ENCODE data around the gene TNFRSF1A. TPM values are rescaled to one million over a fixed set of nuclear protein-coding genes. Genes with fewer than 3 reads are reported as not detected.

TNFRSF1A gene
- total and polyA plus RNA-seq, 2 of the 13 experiments (the other 11 are each of a cell fraction or from before 2014, with no cell fraction given), result 41.5 to 61.2 TPM

GRCh38 chr12:6384499-6385436, 42.9 kb upstream of the TNFRSF1A start (continued):
- TF ChIP-seq GLI4 (CRISPR knock-in tag; IDR thresholded peaks at IDR 0.05; ENCODE audit: borderline replicate concordance) (peak; percentile 47; the same call in 1 of the 2 replicates), NKX3-1 (CRISPR knock-in tag; IDR thresholded peaks at IDR 0.05) (no peak; the same call in 1 of the 2 replicates), ATRX (CRISPR knock-in tag; IDR thresholded peaks at IDR 0.05; ENCODE audit: borderline replicate concordance) (no peak), NR0B2 (CRISPR knock-in tag; IDR thresholded peaks at IDR 0.05) (peak; percentile 0; the same call in 1 of the 2 replicates), ZNF883 (CRISPR knock-in tag; IDR thresholded peaks at IDR 0.05; ENCODE audit: not compliant biosample characterization) (no peak), AHDC1 (CRISPR knock-in tag; IDR thresholded peaks at IDR 0.05; ENCODE audit: borderline replicate concordance) (peak; percentile 34; the same call in 1 of the 2 replicates), ZNF746 (CRISPR knock-in tag; IDR thresholded peaks at IDR 0.05) (0 out of 2 replicates have a peak, but pooled peaks have one; percentile 18), RBFOX2 (IDR thresholded peaks at IDR 0.05; ENCODE audit: low read depth, low read length) (peak; percentile 34; the same call in 1 of the 2 replicates), ZNF34 (CRISPR knock-in tag; IDR thresholded peaks at IDR 0.05; ENCODE audit: borderline replicate concordance) (no peak), SOX6 (IDR thresholded peaks at IDR 0.05) (no peak), SOX6 (CRISPR knock-in tag; IDR thresholded peaks at IDR 0.05) (0 out of 2 replicates have a peak, but pooled peaks have one; percentile 15), IKZF1 (IDR thresholded peaks at IDR 0.05) (no peak), TFDP2 (CRISPR knock-in tag; IDR thresholded peaks at IDR 0.05) (no peak; the same call in 1 of the 2 replicates), ZBTB46 (CRISPR knock-in tag; IDR thresholded peaks at IDR 0.05; ENCODE audit: borderline replicate concordance) (0 out of 2 replicates have a peak, but pooled peaks have one; percentile 22)
- TF ChIP-seq, protein P1, sequence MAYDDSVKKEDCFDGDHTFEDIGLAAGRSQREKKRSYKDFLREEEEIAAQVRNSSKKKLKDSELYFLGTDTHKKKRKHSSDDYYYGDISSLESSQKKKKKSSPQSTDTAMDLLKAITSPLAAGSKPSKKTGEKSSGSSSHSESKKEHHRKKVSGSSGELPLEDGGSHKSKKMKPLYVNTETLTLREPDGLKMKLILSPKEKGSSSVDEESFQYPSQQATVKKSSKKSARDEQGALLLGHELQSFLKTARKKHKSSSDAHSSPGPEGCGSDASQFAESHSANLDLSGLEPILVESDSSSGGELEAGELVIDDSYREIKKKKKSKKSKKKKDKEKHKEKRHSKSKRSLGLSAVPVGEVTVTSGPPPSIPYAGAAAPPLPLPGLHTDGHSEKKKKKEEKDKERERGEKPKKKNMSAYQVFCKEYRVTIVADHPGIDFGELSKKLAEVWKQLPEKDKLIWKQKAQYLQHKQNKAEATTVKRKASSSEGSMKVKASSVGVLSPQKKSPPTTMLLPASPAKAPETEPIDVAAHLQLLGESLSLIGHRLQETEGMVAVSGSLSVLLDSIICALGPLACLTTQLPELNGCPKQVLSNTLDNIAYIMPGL (CRISPR knock-in tag; IDR thresholded peaks at IDR 0.05; ENCODE audit: borderline replicate concordance in 1 of 2, low read depth in 1 of 2), result 0 out of 4 replicates have a peak, but pooled peaks have one; percentile 0 to 11
